Nephron (organoid): ENCODE data around the gene CNGA2.

Experiments used
- H3K27ac Mint-ChIP-seq, 3 experiments: 2 replicates each; pipeline ENCODE4 v1.8.0; 2020; ENCODE audit warnings: mixed read lengths in 3 of 3, mild to moderate bottlenecking in 2 of 3, moderate library complexity in 1 of 3
- H3K27me3 Mint-ChIP-seq: 2 replicates; pipeline ENCODE4 v1.8.0; 2021; ENCODE audit warnings: low read depth, mild to moderate bottlenecking, moderate library complexity, mixed read lengths
- H3K36me3 Mint-ChIP-seq: 2 replicates; pipeline ENCODE4 v1.8.0; 2020; ENCODE audit warnings: low read depth, mixed read lengths
- H3K4me1 Mint-ChIP-seq: 2 replicates; pipeline ENCODE4 v1.8.0; 2020; ENCODE audit warnings: mixed read lengths
- H3K4me3 Mint-ChIP-seq, 3 experiments: 2 replicates each; pipeline ENCODE4 v1.8.0; 2020; ENCODE audit warnings: mild to moderate bottlenecking in 3 of 3, mixed read lengths in 3 of 3, moderate library complexity in 2 of 3
- H3K9me3 Mint-ChIP-seq: 2 replicates; pipeline ENCODE4 v1.8.0; 2020; ENCODE audit warnings: mixed read lengths
- TF ChIP-seq, protein P1 (sequence below), 3 experiments: fragments of 200-600 bp; sonication (generic); IDR thresholded peaks; one replicate each; pipeline ENCODE4 v1.5.0; 2021; ENCODE audit warnings: antibody characterized with exemption in 3 of 3; ENCODE audit not compliant: unreplicated experiment in 3 of 3

The CNGA2 gene

DNA sequence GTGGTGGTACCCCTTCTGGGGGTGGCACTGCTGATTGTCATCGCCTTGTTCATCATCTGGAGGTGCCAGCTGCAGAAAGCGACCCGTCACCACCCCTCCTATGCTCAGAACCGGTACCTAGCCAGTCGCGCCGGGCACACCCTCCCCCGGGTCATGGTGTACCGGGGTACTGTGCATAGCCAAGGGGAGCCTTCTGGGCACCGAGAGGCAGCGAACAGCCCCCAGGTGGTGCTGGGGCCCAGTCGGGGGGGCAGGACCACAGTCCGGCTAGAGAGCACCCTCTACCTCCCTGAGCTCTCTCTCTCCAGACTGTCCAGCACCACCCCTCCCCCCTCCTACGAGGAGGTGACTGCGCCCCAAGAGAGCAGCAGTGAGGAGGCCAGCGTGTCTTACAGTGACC lies 34.0 kb upstream of the CNGA2 start:
- Mint-ChIP-seq H3K27ac (no peak overlapping the region), H3K4me1 (peaks cover 41% of the 10 kb centered on the region), H3K36me3 (no peaks in the 10 kb centered on the region), H3K27me3 (peaks cover 8% of the 10 kb centered on the region), H3K9me3 (peaks cover 14% of the 10 kb centered on the region), H3K4me3 (no peak overlapping the region)
- TF ChIP-seq, protein P1, sequence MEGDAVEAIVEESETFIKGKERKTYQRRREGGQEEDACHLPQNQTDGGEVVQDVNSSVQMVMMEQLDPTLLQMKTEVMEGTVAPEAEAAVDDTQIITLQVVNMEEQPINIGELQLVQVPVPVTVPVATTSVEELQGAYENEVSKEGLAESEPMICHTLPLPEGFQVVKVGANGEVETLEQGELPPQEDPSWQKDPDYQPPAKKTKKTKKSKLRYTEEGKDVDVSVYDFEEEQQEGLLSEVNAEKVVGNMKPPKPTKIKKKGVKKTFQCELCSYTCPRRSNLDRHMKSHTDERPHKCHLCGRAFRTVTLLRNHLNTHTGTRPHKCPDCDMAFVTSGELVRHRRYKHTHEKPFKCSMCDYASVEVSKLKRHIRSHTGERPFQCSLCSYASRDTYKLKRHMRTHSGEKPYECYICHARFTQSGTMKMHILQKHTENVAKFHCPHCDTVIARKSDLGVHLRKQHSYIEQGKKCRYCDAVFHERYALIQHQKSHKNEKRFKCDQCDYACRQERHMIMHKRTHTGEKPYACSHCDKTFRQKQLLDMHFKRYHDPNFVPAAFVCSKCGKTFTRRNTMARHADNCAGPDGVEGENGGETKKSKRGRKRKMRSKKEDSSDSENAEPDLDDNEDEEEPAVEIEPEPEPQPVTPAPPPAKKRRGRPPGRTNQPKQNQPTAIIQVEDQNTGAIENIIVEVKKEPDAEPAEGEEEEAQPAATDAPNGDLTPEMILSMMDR (IDR thresholded peaks at IDR 0.05; ENCODE audit: unreplicated experiment in 3 of 3), result no peak

DNA sequence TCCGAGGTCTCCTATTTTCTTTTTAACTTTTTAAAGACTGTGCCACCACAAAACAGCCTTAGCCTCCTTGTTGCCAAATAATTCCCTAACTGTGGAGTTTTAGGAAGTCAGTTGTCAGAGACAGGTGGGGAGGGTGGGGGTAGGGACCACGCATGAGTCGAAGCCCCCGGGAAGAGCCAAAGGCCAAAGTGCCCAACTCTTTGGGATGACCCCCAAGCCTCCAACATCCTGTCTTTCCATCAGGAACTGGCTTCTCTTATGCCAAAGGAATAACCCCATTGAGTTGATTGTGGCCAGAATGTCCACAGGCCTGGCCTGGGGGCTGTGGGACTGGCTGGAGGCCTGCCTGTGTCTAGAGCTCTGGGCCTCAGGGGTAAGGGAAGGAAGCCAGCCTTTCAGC lies 33.5 kb upstream of the CNGA2 start:
- no peaks in the 10 kb centered on the region for H3K36me3 Mint-ChIP-seq
- H3K27ac Mint-ChIP-seq, result no peak overlapping the region
- TF ChIP-seq, protein P1 (IDR thresholded peaks at IDR 0.05; ENCODE audit: unreplicated experiment in 3 of 3), result no peak
- H3K4me3 Mint-ChIP-seq, result no peak overlapping the region
- H3K9me3 Mint-ChIP-seq, result peaks cover 14% of the 10 kb centered on the region
- H3K4me1 Mint-ChIP-seq, result peaks cover 41% of the 10 kb centered on the region
- H3K27me3 Mint-ChIP-seq, result peaks cover 4% of the 10 kb centered on the region

DNA sequence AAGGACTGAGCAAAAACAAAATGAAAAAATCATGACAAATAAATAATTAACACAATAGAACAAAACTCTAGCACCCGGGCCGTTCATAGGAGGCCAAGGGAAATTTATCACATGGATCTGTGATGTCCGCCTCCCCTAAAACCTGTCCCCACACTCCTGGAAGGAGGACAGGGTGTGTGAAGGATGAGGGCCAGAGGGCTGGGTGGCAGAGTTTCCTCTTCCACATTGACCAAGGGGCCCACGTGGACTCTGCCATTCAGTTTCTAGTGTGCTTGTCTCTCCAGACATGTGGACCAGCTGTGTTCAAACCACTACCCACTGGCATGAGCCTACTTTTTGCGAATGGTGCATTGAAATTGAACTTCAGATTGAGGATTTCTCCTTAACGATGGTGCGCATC lies 33.0 kb upstream of the CNGA2 start:
- peaks cover 13% of the 10 kb centered on the region for H3K9me3 Mint-ChIP-seq
- TF ChIP-seq, protein P1 (IDR thresholded peaks at IDR 0.05; ENCODE audit: unreplicated experiment in 3 of 3), result no peak
- peaks cover 4% of the 10 kb centered on the region for H3K27me3 Mint-ChIP-seq
- H3K27ac Mint-ChIP-seq, result no peak overlapping the region
- no peaks in the 10 kb centered on the region for H3K36me3 Mint-ChIP-seq
- peaks cover 40% of the 10 kb centered on the region for H3K4me1 Mint-ChIP-seq
- no peak overlapping the region for H3K4me3 Mint-ChIP-seq

DNA sequence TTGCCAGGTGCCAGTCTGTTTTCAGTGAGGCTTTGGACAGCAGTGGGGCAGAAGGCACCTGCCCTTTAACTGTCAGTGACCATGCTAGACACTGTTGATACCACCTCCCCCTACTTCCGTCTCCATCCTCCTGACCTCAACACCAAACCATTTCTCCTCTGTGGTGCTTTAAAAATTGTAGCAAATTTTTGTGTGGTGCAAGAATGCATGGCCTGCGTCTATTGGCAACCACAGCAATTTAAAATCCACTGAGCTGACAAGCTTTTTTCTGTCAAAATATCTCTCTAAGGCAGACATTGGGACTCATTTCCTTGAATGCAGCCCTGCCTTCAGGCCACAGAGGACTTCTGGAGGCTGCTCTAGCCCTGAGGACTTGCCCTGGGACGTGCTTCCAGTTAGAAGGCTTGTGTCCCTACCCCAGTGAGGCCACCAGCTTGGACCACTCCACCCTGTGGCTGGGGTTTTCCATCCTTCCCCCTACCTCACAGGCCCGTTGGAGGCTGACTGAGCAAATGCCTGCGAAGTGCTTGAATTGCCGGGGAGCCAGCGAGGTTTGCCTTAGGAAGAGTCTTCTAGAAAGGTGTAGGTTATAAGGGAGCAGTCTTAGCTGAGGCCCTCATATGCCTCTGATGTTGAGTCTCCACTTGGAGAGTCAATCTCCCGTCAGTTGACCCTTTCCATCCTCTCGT lies 32.4 kb upstream of the CNGA2 start:
- TF ChIP-seq, protein P1 (IDR thresholded peaks at IDR 0.05; ENCODE audit: unreplicated experiment in 3 of 3), result no peak
- peaks cover 40% of the 10 kb centered on the region for H3K4me1 Mint-ChIP-seq
- no peak overlapping the region for H3K27ac Mint-ChIP-seq
- H3K4me3 Mint-ChIP-seq, result no peak overlapping the region
- H3K9me3 Mint-ChIP-seq, result peaks cover 11% of the 10 kb centered on the region
- H3K36me3 Mint-ChIP-seq, result no peaks in the 10 kb centered on the region
- peaks cover 4% of the 10 kb centered on the region for H3K27me3 Mint-ChIP-seq

DNA sequence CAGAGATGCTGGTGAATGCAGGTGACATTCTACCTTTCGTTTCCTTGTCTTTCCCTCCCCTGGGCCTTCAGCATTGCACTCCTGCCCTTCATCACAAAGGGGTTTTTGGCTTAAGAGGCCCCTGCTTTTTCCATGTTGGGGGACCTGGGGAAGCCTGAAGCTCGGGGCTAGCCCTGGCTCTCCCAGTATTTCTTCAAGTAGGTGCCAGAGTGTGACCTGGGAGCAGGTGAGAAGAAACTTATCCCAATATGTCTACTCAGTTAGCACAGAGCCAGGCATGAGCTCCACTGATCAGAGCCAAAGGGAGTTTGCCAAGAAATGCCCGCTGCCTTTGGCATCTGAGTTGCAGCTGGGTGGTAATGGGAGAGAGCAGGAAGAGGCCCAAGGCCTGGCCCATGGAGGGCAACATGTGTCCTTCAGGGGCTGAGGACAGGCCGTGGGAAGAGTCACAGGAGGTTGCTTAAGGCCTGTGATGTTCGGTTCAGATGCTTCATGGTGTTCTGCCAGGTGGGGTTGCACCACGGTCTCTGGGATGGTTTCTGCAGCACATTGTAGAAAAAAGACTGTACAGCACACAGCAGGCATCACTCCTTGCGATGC lies 31.7 kb upstream of the CNGA2 start:
- Mint-ChIP-seq H3K4me1 (peaks cover 34% of the 10 kb centered on the region), H3K9me3 (peaks cover 11% of the 10 kb centered on the region), H3K36me3 (no peaks in the 10 kb centered on the region), H3K4me3 (no peak overlapping the region), H3K27ac (peak overlapping the region in 2 of 3 experiments; percentile 50 to 53), H3K27me3 (no peaks in the 10 kb centered on the region)
- TF ChIP-seq, protein P1 (IDR thresholded peaks at IDR 0.05; ENCODE audit: unreplicated experiment in 3 of 3), result no peak

DNA sequence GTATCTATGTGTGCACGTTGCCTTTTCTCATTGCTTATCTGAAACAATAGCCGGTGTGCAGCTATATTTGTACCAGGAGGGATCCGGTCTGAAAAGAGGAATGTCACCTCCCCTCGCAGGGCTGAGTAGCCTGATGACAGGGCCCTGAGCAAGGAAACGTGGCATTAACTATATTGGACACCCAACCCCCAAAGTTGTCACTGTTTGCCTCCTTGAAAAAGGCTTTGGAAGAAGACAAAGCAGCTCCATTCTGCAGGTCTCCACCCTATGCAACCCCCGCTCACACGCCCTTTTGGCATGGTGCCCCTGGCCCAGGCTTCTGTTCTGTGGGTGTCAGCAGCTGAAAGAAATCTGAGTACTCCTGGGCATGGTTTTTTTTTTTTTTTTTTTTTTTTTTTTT lies 31.1 kb upstream of the CNGA2 start:
- peak overlapping the region in 1 of 3 experiments; percentile 37 for H3K4me3 Mint-ChIP-seq
- peaks cover 32% of the 10 kb centered on the region for H3K4me1 Mint-ChIP-seq
- H3K27ac Mint-ChIP-seq, result peak overlapping the region; percentile 50 to 85 (median 53)
- H3K27me3 Mint-ChIP-seq, result no peaks in the 10 kb centered on the region
- TF ChIP-seq, protein P1 (IDR thresholded peaks at IDR 0.05; ENCODE audit: unreplicated experiment in 3 of 3), result no peak
- no peaks in the 10 kb centered on the region for H3K36me3 Mint-ChIP-seq
- peaks cover 11% of the 10 kb centered on the region for H3K9me3 Mint-ChIP-seq
